Left lung (tissue), 10 donors: ENCODE data around the gene TMC8. TPM values are rescaled to one million over a fixed set of nuclear protein-coding genes. Genes with fewer than 3 reads are reported as not detected.

Source experiments
- ATAC-seq: fragments of 200-7000 bp; cut with Tn5 transposase; one replicate; pipeline ENCODE4 v1.9.1; 2020; ENCODE audit warnings: moderate library complexity
- DNase-seq, 4 donors: peaks; one replicate each; pipeline ENCODE4 v3.0.0-alpha.2; 2013 to 2020
- H3K27ac ChIP-seq, 2 donors: fragments of 200-600 bp; sonication (generic) in 1 of 2; one replicate each; pipeline versions ENCODE4 v1.5.0 to v1.8.0; 2020 to 2021
- H3K27me3 ChIP-seq, 2 donors: fragments of 200-600 bp; sonication (generic) in 1 of 2; one replicate each; pipeline versions ENCODE4 v1.5.0 to v1.8.0; 2020 to 2021
- H3K36me3 ChIP-seq, 2 donors: fragments of 200-600 bp; sonication (generic) in 1 of 2; one replicate each; pipeline versions ENCODE4 v1.5.0 to v1.8.0; 2020 to 2021
- H3K4me1 ChIP-seq, 2 donors: fragments of 200-600 bp; one replicate each; pipeline ENCODE4 v1.8.0; 2021
- H3K4me3 ChIP-seq, 2 donors: fragments of 200-600 bp; sonication (generic) in 1 of 2; one replicate each; pipeline versions ENCODE4 v1.5.0 to v1.8.0; 2020 to 2021; ENCODE audit warnings: mild to moderate bottlenecking in 1 of 2
- H3K9me3 ChIP-seq, 2 donors: fragments of 200-600 bp; sonication (generic) in 1 of 2; one replicate each; pipeline versions ENCODE4 v1.5.0 to v1.8.0; 2020 to 2021
- intact Hi-C, 2 donors: fragments of 100-400 bp; cut with DNase I; formaldehyde crosslinking; loops; one replicate each; pipeline versions ENCODE4 v1.11.2 to v1.14.2; 2022
- polyA plus RNA-seq, 6 donors: library from polyadenylated mRNA; unstranded; fragments of 120-200 nt; gene quantifications; one replicate each; pipeline ENCODE4 v1.2.1, GENCODE V29; 2013; ENCODE audit not compliant: insufficient read length in 6 of 6
- total RNA-seq, 2 donors: library from RNA; stranded (reverse); fragmentation: NEBNext Ultra II Directional; extraction: Animal tissue kit (Norgen Biotek cat#: 25700); gene quantifications; one replicate each; pipeline ENCODE4 v1.2.1, GENCODE V29; 2021
- TF ChIP-seq, protein P1 (sequence below), 2 donors: fragments of 200-600 bp; sonication (generic) in 1 of 2; IDR thresholded peaks; one replicate each; pipeline versions ENCODE4 v1.5.0 to v1.8.0; 2021; ENCODE audit warnings: antibody characterized with exemption in 2 of 2
- donor health status: DM: no; HTN: yes; CAD: no.
- donor health status: DM: no; HTN: no; CAD: no.

TMC8 gene
- total and polyA plus RNA-seq, 8 donors, result 4.1 to 37.3 (median 5.9) TPM

DNA sequence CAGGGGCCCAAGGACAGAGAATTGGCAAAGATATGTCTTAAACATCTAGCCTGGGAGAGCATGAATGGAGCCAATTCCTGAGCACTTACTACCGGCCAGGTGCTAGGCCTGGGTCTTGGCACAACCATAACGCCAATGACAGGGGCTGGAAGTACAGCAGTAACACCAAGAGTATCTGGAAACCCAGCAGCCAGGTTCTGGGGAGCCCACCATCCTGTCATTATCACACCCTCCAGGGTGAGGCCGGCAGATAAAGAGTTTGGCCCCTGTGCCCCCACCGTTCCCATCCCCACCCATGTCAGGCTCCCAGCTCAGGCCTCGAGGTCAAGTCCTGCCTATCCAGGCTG, 508 bp upstream of the TMC8 start:
- Histone ChIP-seq H3K4me1 (peaks cover 30 to 92% of the 10 kb centered on the region in 2 donors), H3K4me3 (peak overlapping the region in 1 of 2 donors; percentile 58), H3K36me3 (peaks cover 0 to 23% of the 10 kb centered on the region in 2 donors), H3K27me3 (peaks cover 0 to 12% of the 10 kb centered on the region in 2 donors), H3K27ac (peak overlapping the region; percentile 60 to 93), H3K9me3 (no peaks in the 10 kb centered on the region)
- ATAC-seq (no peak), DNase-seq (no peak)
- TF ChIP-seq, protein P1, sequence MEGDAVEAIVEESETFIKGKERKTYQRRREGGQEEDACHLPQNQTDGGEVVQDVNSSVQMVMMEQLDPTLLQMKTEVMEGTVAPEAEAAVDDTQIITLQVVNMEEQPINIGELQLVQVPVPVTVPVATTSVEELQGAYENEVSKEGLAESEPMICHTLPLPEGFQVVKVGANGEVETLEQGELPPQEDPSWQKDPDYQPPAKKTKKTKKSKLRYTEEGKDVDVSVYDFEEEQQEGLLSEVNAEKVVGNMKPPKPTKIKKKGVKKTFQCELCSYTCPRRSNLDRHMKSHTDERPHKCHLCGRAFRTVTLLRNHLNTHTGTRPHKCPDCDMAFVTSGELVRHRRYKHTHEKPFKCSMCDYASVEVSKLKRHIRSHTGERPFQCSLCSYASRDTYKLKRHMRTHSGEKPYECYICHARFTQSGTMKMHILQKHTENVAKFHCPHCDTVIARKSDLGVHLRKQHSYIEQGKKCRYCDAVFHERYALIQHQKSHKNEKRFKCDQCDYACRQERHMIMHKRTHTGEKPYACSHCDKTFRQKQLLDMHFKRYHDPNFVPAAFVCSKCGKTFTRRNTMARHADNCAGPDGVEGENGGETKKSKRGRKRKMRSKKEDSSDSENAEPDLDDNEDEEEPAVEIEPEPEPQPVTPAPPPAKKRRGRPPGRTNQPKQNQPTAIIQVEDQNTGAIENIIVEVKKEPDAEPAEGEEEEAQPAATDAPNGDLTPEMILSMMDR (IDR thresholded peaks at IDR 0.05), result no peak
- intact Hi-C loops, result no loop called here

DNA sequence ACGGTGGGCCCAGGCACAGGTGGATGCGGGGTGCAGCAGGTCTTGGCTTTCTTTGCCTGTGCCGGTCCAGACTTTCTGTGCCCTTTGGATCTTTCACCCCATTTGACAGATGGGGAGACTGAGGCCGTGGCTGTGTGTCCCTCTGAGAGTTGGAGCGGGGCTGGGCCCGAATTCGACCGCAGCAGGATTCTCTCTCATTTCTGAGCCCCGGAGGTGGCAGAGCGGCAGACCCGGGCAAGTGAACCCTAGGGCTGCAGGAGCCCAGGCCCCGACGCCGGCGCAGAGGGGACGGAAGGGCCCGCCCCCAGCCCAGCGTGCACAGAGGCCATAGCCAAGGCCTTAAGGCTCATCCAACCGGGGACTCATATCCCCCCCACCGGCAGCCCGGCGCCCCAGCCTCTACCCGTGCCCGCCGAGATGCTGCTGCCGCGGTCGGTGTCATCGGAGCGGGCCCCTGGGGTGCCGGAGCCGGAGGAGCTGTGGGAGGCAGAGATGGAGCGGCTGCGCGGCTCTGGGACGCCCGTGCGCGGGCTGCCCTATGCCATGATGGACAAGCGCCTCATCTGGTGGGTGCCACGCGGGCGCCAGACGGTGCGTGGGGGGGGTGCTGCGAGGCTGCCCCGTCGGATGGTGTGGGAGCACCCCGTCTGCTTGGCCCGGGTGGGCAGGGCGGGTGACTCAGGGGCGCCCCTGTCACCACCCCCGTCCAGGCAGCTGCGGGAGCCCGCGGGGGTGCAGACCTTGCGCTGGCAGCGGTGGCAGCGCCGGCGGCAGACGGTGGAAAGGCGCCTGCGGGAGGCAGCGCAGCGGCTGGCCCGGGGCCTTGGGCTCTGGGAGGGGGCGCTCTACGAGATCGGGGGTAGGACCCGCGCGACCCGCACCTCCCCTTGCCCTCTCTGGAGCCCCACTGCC, 857 bp downstream of the TMC8 start:
- Histone ChIP-seq H3K9me3 (no peaks in the 10 kb centered on the region), H3K4me3 (peak overlapping the region; percentile 34 to 58), H3K36me3 (peaks cover 0 to 18% of the 10 kb centered on the region in 2 donors), H3K27ac (peak overlapping the region; percentile 60 to 93), H3K4me1 (peaks cover 24 to 86% of the 10 kb centered on the region in 2 donors), H3K27me3 (peaks cover 0 to 12% of the 10 kb centered on the region in 2 donors)
- peak; percentile 2 for ATAC-seq
- intact Hi-C loops, result no loop called here
- TF ChIP-seq, protein P1 (IDR thresholded peaks at IDR 0.05), result no peak
- DNase-seq, result peak in 1 of 4 donors; percentile 91

DNA sequence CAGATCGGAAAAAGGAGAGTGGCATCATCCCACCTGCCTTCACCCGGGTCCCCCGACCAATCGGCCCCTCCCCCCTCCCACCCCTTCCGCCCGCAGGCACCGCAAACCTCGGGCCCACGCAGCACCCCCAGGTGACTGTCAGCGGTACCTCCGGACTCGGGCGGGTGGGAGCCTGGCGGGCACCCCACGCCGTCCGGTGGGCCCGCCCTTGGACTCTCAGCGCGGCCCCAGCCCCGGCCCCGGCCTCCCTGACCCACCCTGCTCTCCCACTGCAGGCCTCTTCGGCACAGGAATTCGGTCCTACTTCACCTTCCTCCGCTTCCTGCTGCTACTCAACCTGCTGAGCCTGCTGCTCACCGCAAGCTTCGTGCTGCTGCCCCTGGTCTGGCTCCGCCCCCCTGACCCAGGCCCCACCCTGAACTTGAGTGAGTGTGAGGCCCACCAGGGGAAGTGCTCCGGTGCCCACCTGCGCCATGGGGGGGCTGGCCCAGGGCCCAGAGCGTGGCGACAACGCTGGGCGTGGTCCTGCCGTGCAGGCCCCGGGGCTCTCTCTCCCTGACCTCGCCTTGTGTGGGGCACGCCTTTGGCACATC, 1.6 kb downstream of the TMC8 start:
- TF ChIP-seq, protein P1 (IDR thresholded peaks at IDR 0.05), result no peak
- peaks cover 17 to 86% of the 10 kb centered on the region in 2 donors for H3K4me1 ChIP-seq
- peaks cover 0 to 12% of the 10 kb centered on the region in 2 donors for H3K27me3 ChIP-seq
- DNase-seq (peak in 3 of 4 donors; percentile 78 to 87 (median 86)), ATAC-seq (peak; percentile 38)
- H3K9me3 ChIP-seq, result no peaks in the 10 kb centered on the region
- peak overlapping the region; percentile 34 to 58 for H3K4me3 ChIP-seq
- intact Hi-C loops, result no loop called here
- H3K36me3 ChIP-seq, result peaks cover 0 to 18% of the 10 kb centered on the region in 2 donors
- H3K27ac ChIP-seq, result peak overlapping the region; percentile 26 to 93

DNA sequence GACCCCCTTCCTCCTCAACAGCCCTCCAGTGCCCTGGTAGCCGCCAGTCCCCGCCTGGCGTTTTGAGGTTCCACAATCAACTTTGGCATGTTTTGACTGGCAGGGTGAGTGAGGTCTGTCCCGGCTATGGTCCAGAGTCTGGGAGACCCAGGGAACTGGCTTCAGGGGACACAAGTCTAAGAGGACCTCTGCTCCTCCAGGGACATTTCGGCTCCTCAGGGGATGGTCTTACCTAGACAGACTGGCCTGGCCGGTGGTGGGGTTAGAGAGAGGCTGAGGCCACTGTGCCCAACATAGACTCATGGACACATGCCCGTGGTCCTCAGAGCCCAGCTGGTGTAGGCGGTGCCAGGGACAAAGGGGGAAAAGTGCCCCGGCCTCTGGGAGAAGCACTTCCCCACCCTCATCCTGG, 2.2 kb downstream of the TMC8 start:
- ATAC-seq (no peak), DNase-seq (no peak)
- Histone ChIP-seq H3K4me1 (peaks cover 17 to 86% of the 10 kb centered on the region in 2 donors), H3K27ac (peak overlapping the region in 1 of 2 donors; percentile 93), H3K9me3 (no peaks in the 10 kb centered on the region), H3K4me3 (peak overlapping the region in 1 of 2 donors; percentile 58), H3K36me3 (peaks cover 0 to 18% of the 10 kb centered on the region in 2 donors), H3K27me3 (peaks cover 0 to 12% of the 10 kb centered on the region in 2 donors)
- intact Hi-C loops, result no loop called here
- TF ChIP-seq, protein P1 (IDR thresholded peaks at IDR 0.05), result no peak
